ENCODE data around the gene RASGEF1B. TPM values are rescaled to one million over a fixed set of nuclear protein-coding genes. Genes with fewer than 3 reads are reported as not detected.

RASGEF1B gene
- total RNA-seq = 0.13 and 0.79 TPM in 2 replicates

GRCh38 chr4:81471588-81472280, at the start of gene RASGEF1B:
RASGEF1B (minus strand) TSS chr4:81471907; CDS start chr4:81459508, 12,399 bp downstream.

